Left renal cortex interstitium (tissue), 4 donors: ENCODE measurements around the gene TEX2. TPM values are rescaled to one million over a fixed set of nuclear protein-coding genes. Genes with fewer than 3 reads are reported as not detected.

Experiments used
- polyA plus RNA-seq, 4 donors: library from polyadenylated mRNA; unstranded; fragments of 120-200 nt; gene quantifications; one replicate each; pipeline ENCODE4 v1.2.1, GENCODE V29; 2013; ENCODE audit not compliant: insufficient read length in 4 of 4

The TEX2 gene
- polyA plus RNA-seq, 4 donors, result 23.7 to 27.1 (median 25.8) TPM

Other genes with a start within 250 kb of the TEX2 start
- gene ICAM2, start 242.6 kb downstream of the TEX2 start, polyA plus RNA-seq, result 10 to 100 TPM; 22.0 to 36.0 (median 29.4) TPM
- gene ERN1, start 133.1 kb downstream of the TEX2 start, polyA plus RNA-seq, result 10 to 100 TPM in 1 of 4 donors, 1 to 10 TPM in 3; 7.7 to 11.1 (median 8.9) TPM
- 100 to 1,000 TPM in 2 of 4 donors, 10 to 100 TPM in 2; 87.7 to 129 (median 98.6) TPM for gene PECAM1, start 127.6 kb upstream of the TEX2 start, polyA plus RNA-seq
- gene MILR1, start 185.9 kb upstream of the TEX2 start, polyA plus RNA-seq, result 1 to 10 TPM; 1.6 to 2.6 (median 2.2) TPM
- 10 to 100 TPM; 19.8 to 56.0 (median 36.4) TPM for gene POLG2, start 233.8 kb upstream of the TEX2 start, polyA plus RNA-seq
- gene DDX5, start 243.0 kb upstream of the TEX2 start, polyA plus RNA-seq, result 100 to 1,000 TPM; 721 to 857 (median 802) TPM
- gene CEP95, start 243.7 kb upstream of the TEX2 start, polyA plus RNA-seq, result 100 to 1,000 TPM in 2 of 4 donors, 10 to 100 TPM in 2; 75.1 to 191 (median 121) TPM